GM21786 (cell line): ENCODE results near the gene EYA3.
A peak's percentile ranks its signal among the peaks of the same experiment; 100 is the strongest.

Source experiments
- ATAC-seq: cut with Tn5 transposase; IDR thresholded peaks from one replicate; pipeline ENCODE4 v1.9.1; 2021; ENCODE audit not compliant: unreplicated experiment

The EYA3 gene

GRCh38 chr1:28071813-28072212 lies 16.6 kb downstream of the EYA3 start:
- no peak for ATAC-seq

- ATAC-seq, result no peak
Measured at GRCh38 chr1:28070725-28071593, 17.5 kb downstream of the EYA3 start.

GRCh38 chr1:28067523-28068090 lies 20.8 kb downstream of the EYA3 start:
- ATAC-seq, result no peak

- no peak for ATAC-seq
Measured at GRCh38 chr1:28066393-28067154, 21.8 kb downstream of the EYA3 start.

GRCh38 chr1:28064064-28064463 lies 24.3 kb downstream of the EYA3 start:
- ATAC-seq, result no peak

- no peak for ATAC-seq
Measured at GRCh38 chr1:28062806-28063205, 25.6 kb downstream of the EYA3 start.

- no peak for ATAC-seq
Measured at GRCh38 chr1:28058971-28059878, 29.2 kb downstream of the EYA3 start.

- ATAC-seq, result no peak
Measured at GRCh38 chr1:28058168-28058567, 30.2 kb downstream of the EYA3 start.

- peak; percentile 72 for ATAC-seq
Measured at GRCh38 chr1:28056129-28056925, 32.1 kb downstream of the EYA3 start.

- no peak for ATAC-seq
Measured at GRCh38 chr1:28050776-28051175, 37.6 kb downstream of the EYA3 start.

GRCh38 chr1:28046716-28047115 lies 41.7 kb downstream of the EYA3 start:
- no peak for ATAC-seq

GRCh38 chr1:28045777-28046176 lies 42.6 kb downstream of the EYA3 start:
- ATAC-seq, result no peak

- no peak for ATAC-seq
Measured at GRCh38 chr1:28044399-28044798, 44.0 kb downstream of the EYA3 start.

GRCh38 chr1:28039341-28039740 lies 49.1 kb downstream of the EYA3 start:
- no peak for ATAC-seq

- ATAC-seq, result no peak
Measured at GRCh38 chr1:28037946-28038345, 50.5 kb downstream of the EYA3 start.

GRCh38 chr1:28037206-28037605 lies 51.2 kb downstream of the EYA3 start:
- no peak for ATAC-seq

- ATAC-seq, result no peak
Measured at GRCh38 chr1:28036431-28036830, 52.0 kb downstream of the EYA3 start.

GRCh38 chr1:28035420-28035819 lies 53.0 kb downstream of the EYA3 start:
- no peak for ATAC-seq

- ATAC-seq, result no peak
Measured at GRCh38 chr1:28032281-28032680, 56.1 kb downstream of the EYA3 start.

- no peak for ATAC-seq
Measured at GRCh38 chr1:28031173-28031572, 57.2 kb downstream of the EYA3 start.
